HG03103 (cell line): ENCODE measurements around the gene ENPEP.
"Not testable (repeated sequence)": the region's sequence is repeated elsewhere in the genome, so short reads cannot be mapped to it uniquely, and the experiment has no call there.

Experiments
- ATAC-seq: cut with Tn5 transposase; IDR thresholded peaks from one replicate; pipeline ENCODE4 v1.9.1; 2021; ENCODE audit warnings: low read depth; ENCODE audit not compliant: unreplicated experiment

ENPEP gene

DNA sequence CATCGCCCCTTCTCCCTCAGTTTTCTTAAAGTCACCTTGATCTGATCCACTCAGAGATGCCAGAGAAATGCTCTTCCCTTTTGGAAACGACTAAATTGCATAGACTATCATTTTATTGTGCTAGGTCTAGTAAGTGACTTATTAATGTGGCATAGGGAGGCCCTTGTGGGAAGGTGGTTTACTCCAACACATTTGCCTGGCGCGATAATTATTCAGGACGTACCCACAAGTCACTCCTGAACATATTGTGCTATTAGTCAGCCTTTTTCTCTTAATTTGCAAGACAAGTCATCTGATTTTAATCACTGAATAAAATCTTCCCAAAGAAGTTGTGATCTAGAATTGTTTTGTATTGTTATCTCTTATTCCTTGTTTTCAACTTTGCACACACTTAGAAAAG is 7.6 kb downstream of the ENPEP start:
- no peak for ATAC-seq

DNA sequence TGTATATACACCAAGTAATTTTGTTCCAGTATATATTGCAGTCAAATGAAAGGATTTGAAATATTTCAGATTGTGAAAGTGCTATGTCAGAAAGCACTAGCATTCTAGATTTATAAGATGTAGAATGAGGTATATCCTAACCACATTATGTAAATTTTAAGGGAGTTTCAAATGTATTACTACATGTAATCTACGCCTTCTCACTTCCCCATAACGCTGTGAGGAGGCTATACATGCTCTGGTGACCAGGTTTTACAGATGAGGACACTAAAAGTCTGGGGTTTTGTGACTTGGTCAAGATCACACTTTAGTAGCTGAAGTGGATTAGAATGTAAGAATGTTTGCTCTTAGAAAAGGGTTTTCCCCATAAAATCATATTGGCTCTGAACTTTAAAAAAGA is 8.1 kb downstream of the ENPEP start:
- ATAC-seq = peak; percentile 99

DNA sequence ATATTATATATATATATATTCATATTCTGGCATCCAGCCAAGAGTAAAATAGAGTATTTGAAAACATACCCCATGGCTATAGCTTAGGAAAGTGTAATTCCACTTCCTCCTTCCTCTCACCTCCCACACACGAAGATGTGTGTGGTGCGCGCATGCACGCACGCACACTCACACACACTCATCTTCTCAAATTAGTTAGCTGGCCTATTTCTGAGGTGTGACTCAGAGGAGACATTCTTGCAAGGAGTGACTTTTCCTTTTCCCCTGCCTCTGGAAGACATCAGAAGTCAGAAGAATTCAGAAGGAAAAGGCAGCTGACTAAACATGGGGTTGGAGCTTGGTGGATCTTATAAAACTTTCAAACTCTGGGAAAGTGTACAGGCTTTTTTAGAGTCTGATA is 8.8 kb downstream of the ENPEP start:
- no peak for ATAC-seq

DNA sequence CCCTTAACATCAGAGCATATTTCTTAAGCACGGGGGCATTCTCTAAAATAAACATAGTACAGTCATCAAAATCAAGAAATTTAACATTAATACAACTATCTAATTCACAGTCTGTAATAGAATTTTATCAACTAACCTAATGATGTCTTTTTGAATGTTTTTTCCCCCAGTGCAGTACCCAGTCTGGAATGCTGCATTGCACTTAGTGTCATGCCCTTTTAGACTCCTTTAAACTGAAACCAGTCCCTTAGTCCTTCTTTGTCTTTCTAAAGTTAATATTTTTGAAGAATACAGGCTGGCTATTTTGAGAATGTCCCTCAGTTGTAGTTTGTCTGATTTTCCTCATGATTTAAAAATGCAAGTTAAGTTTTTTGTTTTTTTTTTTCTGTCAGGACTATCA is 9.5 kb downstream of the ENPEP start:
- no peak for ATAC-seq

DNA sequence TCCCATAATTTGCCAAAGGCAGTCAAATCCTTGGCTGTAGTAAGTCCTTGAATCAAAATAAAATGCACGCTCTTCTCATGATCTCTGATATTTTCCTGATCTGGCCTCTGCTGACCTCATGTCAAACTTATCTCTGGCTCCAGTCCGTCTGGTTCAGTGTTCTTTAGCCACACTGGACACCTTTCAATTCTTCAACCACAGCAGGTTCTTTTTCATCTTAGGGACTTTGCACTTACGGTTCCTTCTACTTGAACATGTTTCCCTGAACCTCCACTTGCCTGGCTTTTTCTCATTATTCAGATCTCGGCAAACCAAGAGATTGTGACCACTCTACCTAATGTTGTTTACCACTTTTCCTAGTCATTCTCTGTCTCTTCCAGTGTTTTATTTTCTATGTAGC is 10.3 kb downstream of the ENPEP start:
- ATAC-seq = no peak

DNA sequence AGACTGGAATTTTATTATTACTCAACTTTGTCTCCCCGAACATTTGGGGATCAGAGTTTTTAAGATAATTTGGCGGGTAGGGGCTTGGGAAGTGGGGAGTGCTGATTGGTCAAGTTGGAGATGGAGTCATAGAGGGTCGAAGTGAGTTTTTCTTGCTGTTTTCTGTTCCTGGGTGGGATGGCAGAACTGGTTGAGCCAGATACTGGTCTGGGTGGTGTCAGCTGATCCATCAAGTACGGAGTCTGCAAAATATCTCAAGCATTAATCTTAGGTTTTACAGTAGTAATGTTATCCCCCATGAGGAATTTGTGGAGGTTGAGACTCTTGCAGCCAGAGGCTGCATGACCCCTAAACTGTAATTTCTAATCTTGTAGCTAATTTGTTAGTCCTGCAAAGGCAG is 10.9 kb downstream of the ENPEP start:
- ATAC-seq = not testable (repeated sequence)

DNA sequence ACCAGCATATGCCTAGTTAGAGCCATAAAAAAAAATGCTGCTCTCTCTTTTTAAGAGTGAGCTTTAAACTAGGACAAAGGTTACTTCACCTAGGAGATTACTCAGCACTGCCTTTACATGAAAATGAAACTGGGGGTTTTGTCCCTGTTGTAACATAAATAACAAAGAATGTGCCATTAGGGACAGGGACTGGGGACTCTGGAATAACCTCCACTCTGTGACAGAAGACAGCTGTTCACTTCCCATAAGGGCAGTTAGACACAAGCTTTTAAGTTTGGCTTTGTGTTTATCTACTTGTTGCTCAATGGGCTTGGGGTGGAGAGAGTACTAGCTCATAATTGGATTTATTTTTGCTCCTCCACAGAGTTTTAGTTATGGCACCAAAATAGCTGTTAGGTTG is 11.9 kb downstream of the ENPEP start:
- ATAC-seq = no peak

DNA sequence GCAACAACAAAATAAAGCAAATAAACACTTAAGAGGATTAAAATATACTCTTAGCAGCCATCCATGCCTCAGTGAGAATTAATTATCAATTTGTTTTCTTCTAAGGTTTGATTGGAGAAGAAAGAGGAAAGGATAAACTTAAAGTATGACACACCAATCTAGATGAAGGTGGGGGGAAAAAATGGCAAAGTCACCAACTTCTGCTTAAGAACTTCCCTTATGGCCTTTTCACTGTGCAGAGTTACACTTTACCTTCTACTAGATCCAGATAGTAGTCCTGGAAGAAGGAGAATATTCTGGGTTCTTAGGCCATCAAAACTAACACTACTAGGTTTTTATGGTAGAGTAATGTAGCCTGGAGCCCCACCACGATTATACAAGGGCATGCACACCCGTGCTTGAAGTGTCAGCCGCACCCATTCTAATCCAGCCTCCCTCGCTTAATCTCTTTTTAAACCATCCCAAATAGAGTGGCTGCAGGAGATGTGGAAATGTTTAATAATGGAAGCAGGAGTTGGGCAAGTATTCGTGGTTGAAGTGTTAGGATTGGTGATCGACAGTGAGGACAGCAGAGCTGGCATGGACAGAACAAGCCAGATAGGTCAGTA is 14.1 kb downstream of the ENPEP start:
- ATAC-seq = no peak

DNA sequence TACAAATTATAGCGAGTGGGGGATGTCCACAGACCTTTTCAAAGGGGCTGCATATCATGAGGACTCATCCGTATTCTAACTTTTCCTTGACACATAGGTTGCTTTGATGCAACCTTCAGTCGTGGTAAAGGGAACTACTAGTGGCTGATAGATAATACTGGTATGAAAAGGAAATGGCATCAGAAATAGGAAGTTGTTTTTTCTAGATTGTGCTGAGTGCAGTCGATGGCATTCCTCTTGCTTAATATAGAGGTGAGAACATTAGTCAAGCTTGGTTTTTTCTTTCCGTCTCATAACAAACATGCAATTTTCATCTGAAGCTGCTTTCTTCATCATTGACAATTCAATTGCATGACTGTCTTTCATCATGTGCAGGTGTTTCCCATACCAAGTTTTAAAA is 16.6 kb downstream of the ENPEP start:
- no peak for ATAC-seq

DNA sequence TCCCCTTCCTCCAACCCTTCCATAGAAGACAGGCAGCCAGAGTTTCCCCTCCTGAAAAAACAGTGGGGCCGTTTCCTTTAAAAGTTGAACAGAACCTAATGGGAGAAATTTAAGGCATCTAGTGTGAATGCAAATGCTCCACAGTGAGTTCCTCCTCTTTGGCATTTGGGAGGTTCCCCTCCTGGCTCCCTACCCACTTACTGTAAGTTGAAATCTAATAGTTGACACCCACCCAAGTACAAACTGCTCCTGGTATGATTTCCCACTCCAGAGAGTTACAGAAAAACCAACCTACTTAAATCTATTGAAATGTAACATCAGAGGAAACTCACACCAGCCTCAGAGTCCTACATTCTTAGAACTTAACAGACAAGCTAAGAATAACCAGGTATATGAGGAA is 17.6 kb downstream of the ENPEP start:
- ATAC-seq = no peak

DNA sequence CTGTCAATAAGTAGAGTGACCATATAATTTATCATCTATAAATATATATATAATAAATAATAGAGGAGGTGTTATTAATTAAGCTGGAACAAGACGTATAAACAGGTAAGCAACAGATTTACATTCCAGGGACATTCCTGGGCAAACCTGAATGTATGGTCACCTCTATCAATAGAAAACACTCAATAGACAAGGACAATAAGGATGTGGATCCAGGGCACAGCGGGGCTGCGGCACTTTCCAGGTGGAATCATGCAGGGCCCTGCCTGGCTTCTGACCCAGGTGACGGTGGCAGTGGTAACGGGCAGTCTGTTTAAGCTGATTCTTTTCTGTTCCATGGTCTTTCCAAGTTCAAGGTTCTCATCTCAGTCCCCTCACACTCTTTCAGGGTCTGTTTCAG is 22.5 kb downstream of the ENPEP start:
- ATAC-seq = no peak

DNA sequence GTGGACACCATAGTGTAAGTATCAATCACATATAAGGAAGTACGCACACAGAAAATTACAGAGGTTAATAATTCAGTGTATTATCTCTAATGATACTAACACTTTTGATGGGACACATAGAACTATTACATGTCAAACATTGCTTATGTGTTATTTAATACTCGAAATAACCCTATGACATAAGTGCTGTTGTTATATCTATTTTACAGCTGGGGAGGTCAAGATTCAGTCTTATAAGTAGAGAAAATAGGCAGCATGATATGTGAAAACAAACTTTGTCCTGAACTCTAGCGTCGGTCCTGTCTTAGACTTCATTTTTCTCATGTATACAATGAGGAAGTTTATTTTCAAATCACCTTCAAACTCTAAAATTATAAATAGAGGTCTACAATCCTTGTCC is 23.2 kb downstream of the ENPEP start:
- ATAC-seq = no peak

DNA sequence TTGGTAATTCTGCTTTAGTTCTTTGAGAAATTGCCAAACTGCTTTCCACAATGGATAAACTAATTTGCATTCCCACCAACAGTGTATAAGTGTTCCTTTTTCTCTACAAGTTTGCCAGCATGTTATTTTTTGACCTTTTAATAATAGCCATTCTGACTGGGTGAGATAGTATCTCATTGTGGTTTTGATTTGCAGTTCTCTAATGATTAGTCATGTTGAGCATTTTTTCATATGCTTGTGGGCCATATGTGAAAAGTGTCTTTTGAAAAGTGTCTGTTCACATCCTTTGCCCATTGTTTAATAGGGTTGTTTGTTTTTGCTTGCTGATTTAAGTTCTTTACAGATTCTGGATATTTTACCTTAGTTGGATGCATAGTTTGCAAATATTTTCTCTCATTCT is 25.9 kb downstream of the ENPEP start:
- no peak for ATAC-seq

DNA sequence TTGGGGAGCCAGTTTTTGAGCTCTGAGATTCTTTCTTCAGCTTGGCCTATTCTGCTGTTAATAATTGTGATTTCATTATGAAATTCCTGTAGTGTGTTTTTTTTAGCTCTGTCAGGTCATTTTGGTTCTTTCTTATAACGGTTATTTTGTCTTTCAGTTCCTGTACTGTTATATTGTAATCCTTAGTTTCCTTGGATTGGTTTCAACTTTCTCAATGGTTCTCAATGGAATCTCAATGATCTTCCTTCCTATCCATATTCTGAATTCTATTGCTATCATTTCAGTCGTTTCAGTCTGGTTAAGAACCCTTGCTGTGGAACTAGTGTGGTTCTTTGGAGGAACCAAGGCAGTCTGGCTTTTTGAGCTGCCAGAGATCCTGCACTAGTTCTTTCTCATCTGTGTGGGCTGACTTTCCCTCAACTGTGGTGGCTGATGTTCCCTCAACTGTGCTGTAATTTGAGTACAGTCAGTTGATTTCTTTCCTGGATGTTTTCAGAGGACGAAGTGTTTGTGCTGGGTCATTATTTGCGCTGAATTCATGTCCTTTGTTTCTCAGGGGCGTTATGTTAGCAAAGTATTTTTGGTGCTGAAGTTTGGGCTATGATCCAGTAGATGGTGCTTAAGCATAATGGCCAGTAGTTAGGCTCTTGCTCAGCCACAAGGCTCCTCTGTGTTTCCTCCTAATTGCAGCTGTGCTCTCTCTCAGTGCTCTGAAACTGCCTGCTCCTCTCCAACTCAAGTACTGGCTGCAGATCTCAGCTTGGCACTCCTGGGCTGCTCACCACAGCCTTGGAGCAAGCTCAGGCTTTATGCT is 27.5 kb downstream of the ENPEP start:
- ATAC-seq = no peak

DNA sequence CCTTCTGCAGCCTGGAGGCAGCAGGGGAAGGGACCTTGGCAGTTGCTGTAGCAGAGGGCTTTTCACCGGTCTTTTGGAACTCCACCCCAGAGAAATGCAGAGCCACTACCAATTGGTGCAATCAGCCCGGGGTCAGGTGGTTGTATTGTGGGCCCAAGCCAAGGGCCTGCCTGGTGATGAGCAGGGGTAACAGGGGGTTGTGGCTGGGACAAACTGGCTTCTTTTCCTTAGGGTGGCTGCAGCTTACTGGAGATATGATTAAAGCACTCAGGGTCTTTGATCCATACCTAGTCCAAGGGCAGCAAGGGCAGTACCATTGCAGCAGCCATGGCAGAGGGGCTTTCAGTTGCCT is 28.1 kb downstream of the ENPEP start:
- ATAC-seq = no peak

DNA sequence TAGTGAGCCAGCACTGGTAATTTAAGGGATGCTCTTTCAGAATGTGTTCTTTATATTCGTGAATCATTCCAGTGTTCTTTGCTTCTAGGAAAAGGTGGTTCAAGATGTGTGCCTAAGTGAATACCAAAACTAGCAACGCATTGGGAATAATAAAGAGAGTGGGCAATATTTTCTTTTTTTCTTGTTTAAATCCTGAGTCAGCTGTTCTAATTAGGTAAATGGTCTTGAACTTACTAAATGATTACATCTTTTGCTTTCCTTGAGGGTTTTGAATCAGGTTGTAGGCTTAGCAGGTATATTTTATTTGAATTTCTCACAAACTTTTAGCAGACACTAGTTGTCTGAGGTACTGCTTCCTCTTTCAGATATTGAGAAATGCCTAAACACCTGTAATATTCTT is 29.5 kb downstream of the ENPEP start:
- ATAC-seq = no peak

DNA sequence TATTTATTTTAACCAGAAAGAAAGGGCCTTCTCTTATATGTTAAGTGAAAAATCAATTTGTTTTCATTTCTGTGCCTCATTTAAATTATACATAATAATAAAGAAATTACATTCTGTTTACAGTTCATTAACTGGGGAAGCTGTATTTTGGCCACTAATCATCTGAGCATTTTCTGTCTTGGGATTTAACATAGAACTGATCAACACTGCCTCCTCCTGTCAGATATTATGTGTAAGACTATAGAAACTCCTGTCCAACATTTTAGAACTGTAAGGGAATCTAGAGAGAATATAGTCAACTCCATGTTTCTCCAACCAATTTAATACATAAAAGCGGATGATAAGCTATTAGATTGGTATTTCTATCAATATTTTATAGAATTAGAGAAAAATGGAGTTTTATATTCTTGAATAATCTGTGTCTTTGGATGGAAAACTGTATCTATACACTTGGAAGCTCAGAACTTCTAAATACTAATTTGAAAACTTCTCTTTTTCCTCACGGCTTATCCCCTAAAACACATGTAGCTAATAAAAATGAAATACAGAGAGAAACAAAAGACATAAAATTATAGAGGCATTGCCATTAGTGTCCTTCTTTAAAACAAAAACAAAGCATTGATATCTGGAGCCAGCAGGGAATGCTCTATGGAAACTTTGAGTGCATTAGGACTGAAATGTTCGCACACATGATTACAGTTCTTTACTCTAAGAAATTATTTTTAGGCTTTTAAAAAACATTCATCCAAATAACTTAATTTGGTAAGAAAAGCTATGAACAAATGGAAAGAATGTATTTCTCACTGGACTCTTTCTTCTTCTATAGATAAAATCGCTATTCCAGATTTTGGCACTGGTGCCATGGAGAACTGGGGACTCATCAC is 33.1 kb downstream of the ENPEP start:
- no peak for ATAC-seq

DNA sequence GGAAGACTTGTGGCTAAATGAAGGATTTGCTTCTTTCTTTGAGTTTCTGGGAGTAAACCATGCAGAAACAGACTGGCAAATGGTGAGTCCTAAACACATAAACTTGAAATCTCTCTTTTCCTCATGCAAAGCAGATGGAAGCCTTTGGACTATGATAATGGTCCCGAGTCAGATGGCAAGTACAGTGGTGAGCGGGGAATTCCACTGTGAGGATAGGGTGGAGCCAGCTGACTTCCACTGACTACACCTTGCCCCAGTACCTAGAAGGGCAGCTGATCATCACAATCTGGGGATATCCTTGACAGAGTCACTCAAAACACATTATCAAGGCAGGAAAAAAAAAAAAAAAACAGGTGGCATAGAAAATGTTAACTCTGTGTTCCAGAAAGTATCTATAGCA is 34.3 kb downstream of the ENPEP start:
- ATAC-seq = no peak

DNA sequence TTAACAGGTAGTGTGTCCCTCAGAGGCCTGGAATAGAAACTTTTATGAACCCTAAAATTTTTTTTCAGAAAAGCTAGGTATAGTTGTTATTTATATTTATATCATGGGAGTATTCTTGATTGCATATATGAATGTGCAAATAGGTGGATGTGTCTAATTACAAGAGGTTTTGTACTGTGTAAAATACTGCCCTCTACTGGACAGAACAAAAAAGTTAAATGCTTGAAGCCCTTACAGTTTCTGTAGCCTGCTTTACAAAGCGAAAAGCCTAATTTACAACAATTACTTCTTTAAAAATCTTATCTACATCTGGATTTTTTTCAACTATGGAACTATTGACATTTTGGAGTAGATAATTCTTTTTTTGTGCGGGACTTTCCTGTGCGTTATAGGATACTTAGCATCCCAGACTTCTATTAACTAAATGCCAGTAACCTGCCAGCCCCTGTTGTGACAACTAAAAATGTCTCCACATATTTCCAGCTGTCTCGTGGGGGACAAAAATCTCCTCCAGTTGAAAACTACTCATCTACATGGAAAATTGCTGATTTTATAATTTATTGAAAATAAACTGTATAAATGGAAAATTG is 35.1 kb downstream of the ENPEP start:
- peak; percentile 48 for ATAC-seq

DNA sequence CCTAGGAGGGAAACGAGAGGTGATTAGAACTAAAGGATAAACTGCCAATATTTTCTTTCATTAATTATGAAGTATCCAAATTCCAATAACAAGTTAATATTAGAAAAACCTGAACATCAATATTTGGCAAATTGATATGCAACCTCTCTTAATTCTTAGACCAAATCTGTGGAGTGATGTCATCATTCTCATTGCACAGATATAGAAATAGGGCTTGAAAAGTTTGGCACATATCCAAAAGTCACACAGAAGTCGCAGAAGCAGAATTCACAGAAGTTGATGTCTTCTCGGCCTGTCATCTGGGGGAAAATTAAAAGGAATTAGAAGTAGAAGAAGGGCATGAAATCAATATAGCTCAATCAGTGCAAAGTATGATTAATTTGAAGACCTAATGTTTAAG is 36.9 kb downstream of the ENPEP start:
- ATAC-seq = no peak

DNA sequence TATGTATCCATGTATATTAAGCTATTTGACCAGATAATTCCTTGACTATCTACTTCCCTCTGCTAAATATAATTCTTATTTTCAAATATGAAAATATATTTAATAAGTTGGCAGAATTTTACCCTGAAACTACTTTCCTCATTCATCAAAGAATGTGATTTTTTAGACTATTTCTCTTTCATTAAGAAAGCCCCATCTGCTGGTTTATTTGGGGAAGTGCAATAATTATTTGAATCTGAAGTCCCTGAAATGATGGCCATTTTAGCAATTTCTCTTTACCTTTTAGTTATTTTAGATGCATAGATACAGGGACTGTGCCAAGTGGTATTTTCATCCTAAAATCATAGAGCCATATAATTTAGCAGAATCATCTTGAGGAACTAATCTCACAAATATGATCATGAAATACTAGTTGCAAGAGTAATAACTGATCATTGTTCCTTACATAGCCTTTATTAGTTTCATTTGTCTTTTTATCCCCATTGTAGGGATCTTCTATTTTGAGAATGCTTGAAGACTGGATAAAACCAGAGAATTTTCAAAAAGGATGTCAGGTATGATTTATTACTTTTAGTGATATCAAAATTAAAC is 39.0 kb downstream of the ENPEP start:
- no peak for ATAC-seq
